Esophagus squamous epithelium (tissue), 4 donors: Measurements from ENCODE around the gene CDH13.

Source experiments
- CTCF ChIP-seq, 6 experiments: fragments of 450-650 bp in 4 of 6; fragments of 200-600 bp in 2 of 6; sonication (generic) in 2 of 6; IDR thresholded peaks; one replicate each; pipeline ENCODE4 v1.5.1; 2016 to 2019; ENCODE audit warnings: antibody characterized with exemption in 6 of 6, mild to moderate bottlenecking in 4 of 6, moderate library complexity in 4 of 6
- POLR2A ChIP-seq, 4 donors: fragments of 450-650 bp; IDR thresholded peaks; one replicate each; pipeline ENCODE4 v1.6.1; 2017; ENCODE audit warnings: antibody characterized with exemption in 4 of 4, mild to moderate bottlenecking in 4 of 4, moderate library complexity in 3 of 4

GRCh38 chr16:83138512-83138911 lies 511.7 kb downstream of the CDH13 start:
- TF ChIP-seq CTCF (IDR thresholded peaks at IDR 0.05) = no peak
- TF ChIP-seq POLR2A (IDR thresholded peaks at IDR 0.05) = no peak
